SH-SY5Y (cell line): Measurements from ENCODE around the gene OPCML.

Experiments used
- GATA2 ChIP-seq: IDR thresholded peaks from 2 replicates; pipeline ENCODE4 v1.6.1; 2011; ENCODE audit warnings: mild to moderate bottlenecking, low read depth, low read length
- GATA3 ChIP-seq: IDR thresholded peaks from 2 replicates; pipeline ENCODE4 v1.6.1; 2011; ENCODE audit warnings: low read depth, mild to moderate bottlenecking, low read length, moderate library complexity

- TF ChIP-seq GATA2 (no peak), GATA3 (no peak)
Measured at GRCh38 chr11:133303262-133303661, 229.0 kb downstream of the OPCML start.
